GM19099 (cell line): Measurements from ENCODE around the gene CACTIN.

Source experiments
- POLR2A ChIP-seq: IDR thresholded peaks from 3 replicates; pipeline ENCODE4 v1.6.1; 2011; ENCODE audit warnings: low read depth; ENCODE audit not compliant: insufficient read length; ENCODE audit errors: extremely low read depth

The CACTIN gene

GRCh38 chr19:3626473-3627350 is at the start of gene CACTIN:
Gene CACTIN (minus strand): TSS chr19:3626790. CDS start chr19:3626762, 28 bp downstream.
- TF ChIP-seq POLR2A = peak; percentile 96

GRCh38 chr19:3674784-3675543 is 48.4 kb upstream of the CACTIN start:
- TF ChIP-seq POLR2A = no peak

- no peak for TF ChIP-seq POLR2A
These were observed 47.2 kb upstream of the CACTIN start for GRCh38 chr19:3673506-3674439.

GRCh38 chr19:3672993-3673392 is 46.4 kb upstream of the CACTIN start:
- no peak for TF ChIP-seq POLR2A

- TF ChIP-seq POLR2A = no peak
These were observed 46.0 kb upstream of the CACTIN start for GRCh38 chr19:3672575-3672948.

- TF ChIP-seq POLR2A = no peak
These were observed 45.3 kb upstream of the CACTIN start for GRCh38 chr19:3671680-3672574.

- TF ChIP-seq POLR2A = no peak
These were observed 44.4 kb upstream of the CACTIN start for GRCh38 chr19:3670796-3671679.

- TF ChIP-seq POLR2A = no peak
These were observed 43.6 kb upstream of the CACTIN start for GRCh38 chr19:3669947-3670795.

GRCh38 chr19:3669082-3669946 is 42.7 kb upstream of the CACTIN start:
- TF ChIP-seq POLR2A = no peak

- TF ChIP-seq POLR2A = no peak
These were observed 41.9 kb upstream of the CACTIN start for GRCh38 chr19:3668331-3669081.
